ENCODE data around the gene NPHP4. TPM values are rescaled to one million over a fixed set of nuclear protein-coding genes. Genes with fewer than 3 reads are reported as not detected.

NPHP4 gene
- total RNA-seq, 1 experiment from 2014 or later = 20.0 TPM

GRCh38 chr1:6014130-6014999 lies 22.1 kb upstream of the NPHP4 start:
- Histone ChIP-seq H3K9me2 (ENCODE audit: insufficient read depth) (no peaks in the 10 kb centered on the region), H3K4me3 (replicated peaks in 1 of 2; ENCODE audit: low read depth in 1 of 2, low read length in 2 of 2) (no peak overlapping the region), H4K20me1 (ENCODE audit: insufficient read depth) (no peaks in the 10 kb centered on the region), H3K79me2 (ENCODE audit: insufficient read depth, low read length) (no peaks in the 10 kb centered on the region), H3K36me3 (ENCODE audit: control insufficient read depth in 1 of 2, insufficient read depth in 2 of 2, low read length in 2 of 2) (no peaks in the 10 kb centered on the region), H3K4me2 (ENCODE audit: low read length) (no peak overlapping the region), H3K4me1 (ENCODE audit: control insufficient read depth in 1 of 2, insufficient read depth in 2 of 2, low read length in 2 of 2) (peaks cover 0 to 11% of the 10 kb centered on the region in 2 experiments; a peak in 2 of 4 replicates), H3K9ac (ENCODE audit: low read length) (no peak overlapping the region), H2AFZ (ENCODE audit: low read depth, low read length, poor library complexity, severe bottlenecking) (no peak overlapping the region), H3K9me3 (ENCODE audit: control insufficient read depth in 1 of 2, insufficient read depth in 1 of 2, low read depth in 1 of 2, low read length in 2 of 2) (no peaks in the 10 kb centered on the region), H3K27ac (ENCODE audit: low read depth, low read length) (no peak overlapping the region), H3K27me3 (ENCODE audit: insufficient read depth, low read length) (no peaks in the 10 kb centered on the region)
- DNase-seq (ENCODE audit: low read depth, low spot score) (no peak), ATAC-seq (no peak)
- POLR2A ChIA-PET = interaction anchor here (0.6 kb wide), 1 partner anchor 12 kb away, joined by 3 read pairs; no protein-coding TSS in a partner anchor
- TF ChIP-seq SIN3A (IDR thresholded peaks at IDR 0.05; ENCODE audit: low read depth) = no peak
- no peak for TF ChIP-seq TCF7L2 (IDR thresholded peaks at IDR 0.05; ENCODE audit: borderline replicate concordance, extremely low read depth, insufficient read depth, insufficient read length)
- no peak for TF ChIP-seq CTCF (IDR thresholded peaks at IDR 0.05 in 2 of 3, conservative IDR thresholded peaks at IDR 0.05 in 1 of 3; ENCODE audit: borderline replicate concordance in 1 of 3, insufficient read depth in 1 of 3, low read depth in 2 of 3, low read length in 2 of 3)
- RAD21 ChIA-PET (ENCODE audit: low non-redundant PET in 1 of 2, low total read pairs in 2 of 2, uncharacterized antibody in 2 of 2, unreplicated experiment in 2 of 2) = no interaction called here
- CTCF ChIA-PET = no interaction called here
- intact Hi-C loops (cut with micrococcal nuclease) = no loop called here
- no TSS peak for BruUV-seq (replicated peaks)

GRCh38 chr1:6013491-6013890 lies 21.3 kb upstream of the NPHP4 start:
- Histone ChIP-seq H2AFZ (ENCODE audit: low read depth, low read length, poor library complexity, severe bottlenecking) (no peak overlapping the region), H3K27ac (ENCODE audit: low read depth, low read length) (no peak overlapping the region), H3K4me1 (ENCODE audit: control insufficient read depth in 1 of 2, insufficient read depth in 2 of 2, low read length in 2 of 2) (peaks cover 0 to 11% of the 10 kb centered on the region in 2 experiments; a peak in 2 of 4 replicates), H3K9me3 (ENCODE audit: control insufficient read depth in 1 of 2, insufficient read depth in 1 of 2, low read depth in 1 of 2, low read length in 2 of 2) (no peaks in the 10 kb centered on the region), H3K9ac (ENCODE audit: low read length) (no peak overlapping the region), H4K20me1 (ENCODE audit: insufficient read depth) (no peaks in the 10 kb centered on the region), H3K4me2 (ENCODE audit: low read length) (no peak overlapping the region), H3K27me3 (ENCODE audit: insufficient read depth, low read length) (no peaks in the 10 kb centered on the region), H3K9me2 (ENCODE audit: insufficient read depth) (no peaks in the 10 kb centered on the region), H3K4me3 (replicated peaks in 1 of 2; ENCODE audit: low read depth in 1 of 2, low read length in 2 of 2) (no peak overlapping the region), H3K79me2 (ENCODE audit: insufficient read depth, low read length) (no peaks in the 10 kb centered on the region), H3K36me3 (ENCODE audit: control insufficient read depth in 1 of 2, insufficient read depth in 2 of 2, low read length in 2 of 2) (no peaks in the 10 kb centered on the region)
- ChIA-PET POLR2A (no interaction called here), RAD21 (ENCODE audit: low non-redundant PET in 1 of 2, low total read pairs in 2 of 2, uncharacterized antibody in 2 of 2, unreplicated experiment in 2 of 2) (no interaction called here), CTCF (no interaction called here)
- intact Hi-C loops (cut with micrococcal nuclease) = no loop called here
- ATAC-seq (no peak), DNase-seq (ENCODE audit: low read depth, low spot score) (no peak)
- TF ChIP-seq ELF1 (IDR thresholded peaks at IDR 0.05; ENCODE audit: borderline replicate concordance, low read depth) (no peak), YY1 (IDR thresholded peaks at IDR 0.05; ENCODE audit: extremely low read depth, insufficient replicate concordance, low read depth, low read length) (no peak), CBX3 (IDR thresholded peaks at IDR 0.05; ENCODE audit: low read depth) (no peak), FOSL1 (IDR thresholded peaks at IDR 0.05; ENCODE audit: low read depth) (no peak), CTCF (IDR thresholded peaks at IDR 0.05 in 2 of 3, conservative IDR thresholded peaks at IDR 0.05 in 1 of 3; ENCODE audit: borderline replicate concordance in 1 of 3, insufficient read depth in 1 of 3, low read depth in 2 of 3, low read length in 2 of 3) (no peak), CEBPB (IDR thresholded peaks at IDR 0.05; ENCODE audit: low read depth) (no peak), POLR2AphosphoS5 (IDR thresholded peaks at IDR 0.05; ENCODE audit: low read depth, low read length) (no peak), ZNF274 (IDR thresholded peaks at IDR 0.05; ENCODE audit: low read depth, low read length) (no peak), EZH2 (IDR thresholded peaks at IDR 0.05) (no peak), SP1 (IDR thresholded peaks at IDR 0.05; ENCODE audit: low read depth) (no peak), JUND (IDR thresholded peaks at IDR 0.05) (no peak), MAX (IDR thresholded peaks at IDR 0.05) (no peak), ZFX (IDR thresholded peaks at IDR 0.05) (no peak)
- no TSS peak for BruUV-seq (replicated peaks)
